Activated T-cell treated with anti-CD3 and anti-CD28 coated beads, Interleukin-2, amount 50 U/mL, for 72 hours (primary cell): ENCODE results near the gene ANKMY2. TPM values are rescaled to one million over a fixed set of nuclear protein-coding genes. Genes with fewer than 3 reads are reported as not detected.

Source experiments
- ATAC-seq, 2 donors: fragments of 150-1000 bp; cut with Tn5 transposase; replicated peaks in 1 of 2; 2 replicates each; pipeline ENCODE4 v1.10.0; 2021; ENCODE audit warnings: moderate library complexity in 2 of 2, mild to moderate bottlenecking in 1 of 2
- DNase-seq, 2 donors: peaks; one replicate each; pipeline ENCODE4 v3.0.0; 2021 to 2022; ENCODE audit warnings: mixed read lengths in 1 of 2
- H3K27ac Mint-ChIP-seq: one replicate; pipeline ENCODE4 v1.8.0; 2022; ENCODE audit warnings: mild to moderate bottlenecking, moderate library complexity, mixed read lengths
- H3K27me3 Mint-ChIP-seq: one replicate; pipeline ENCODE4 v1.8.0; 2022; ENCODE audit warnings: low read depth, mixed read lengths
- H3K36me3 Mint-ChIP-seq, 2 donors: one replicate each; pipeline ENCODE4 v1.8.0; 2022; ENCODE audit warnings: mixed read lengths in 2 of 2, mild to moderate bottlenecking in 1 of 2; ENCODE audit not compliant: insufficient read depth in 2 of 2
- H3K4me1 Mint-ChIP-seq: one replicate; pipeline ENCODE4 v1.8.0; 2022; ENCODE audit warnings: low read depth, mixed read lengths
- H3K4me3 Mint-ChIP-seq, 2 donors: one replicate each; pipeline ENCODE4 v1.8.0; 2022; ENCODE audit warnings: mild to moderate bottlenecking in 2 of 2, mixed read lengths in 2 of 2, moderate library complexity in 2 of 2
- H3K9me3 Mint-ChIP-seq, 2 donors: one replicate each; pipeline ENCODE4 v1.8.0; 2022; ENCODE audit warnings: mixed read lengths in 2 of 2
- total RNA-seq, 2 donors: library from RNA; stranded (reverse); gene quantifications; one replicate each; pipeline ENCODE4 v1.2.3, GENCODE V29; 2022

Gene ANKMY2
- total RNA-seq, 2 donors from 2014 or later = 11.0 to 11.9 TPM

DNA sequence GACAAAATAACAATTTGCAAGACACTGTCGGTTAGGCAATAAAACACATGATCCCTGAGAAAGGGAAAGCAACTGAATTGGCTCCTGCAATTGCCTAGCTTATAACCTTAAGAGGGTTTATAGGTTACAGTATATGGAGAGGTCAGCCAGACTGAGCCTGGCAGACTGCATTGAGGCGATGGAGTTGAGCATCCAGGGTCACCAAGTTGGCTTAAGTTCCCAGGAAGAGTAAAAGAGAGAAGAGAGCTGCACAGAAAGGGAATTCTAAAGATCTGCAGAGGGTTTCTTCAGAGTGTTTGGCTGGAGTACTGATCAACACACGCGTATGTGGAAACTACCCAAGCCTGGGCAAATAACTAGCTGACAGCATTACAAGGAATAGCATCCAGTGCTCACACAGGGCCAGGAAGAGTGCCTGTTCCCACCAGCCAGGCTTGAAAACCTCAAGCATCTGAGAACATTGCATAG is 11.2 kb downstream of the ANKMY2 start:
- H3K4me1 Mint-ChIP-seq = no peaks in the 10 kb centered on the region
- H3K9me3 Mint-ChIP-seq = no peaks in the 10 kb centered on the region
- H3K27ac Mint-ChIP-seq = no peak overlapping the region

GRCh38 chr7:16630654-16631053 is 14.9 kb downstream of the ANKMY2 start:
- Mint-ChIP-seq H3K4me1 (no peaks in the 10 kb centered on the region), H3K27ac (no peak overlapping the region), H3K36me3 (peaks cover 1 to 2% of the 10 kb centered on the region in 2 donors), H3K27me3 (no peaks in the 10 kb centered on the region), H3K4me3 (no peak overlapping the region), H3K9me3 (no peaks in the 10 kb centered on the region)
- DNase-seq (no peak), ATAC-seq (no peak)

More for the DNA sequence above, 11.2 kb downstream of the ANKMY2 start:
- Mint-ChIP-seq H3K4me3 (no peak overlapping the region), H3K36me3 (peaks cover 2 to 4% of the 10 kb centered on the region in 2 donors), H3K27me3 (no peaks in the 10 kb centered on the region)
- DNase-seq = no peak
- ATAC-seq = no peak

- Mint-ChIP-seq H3K4me3 (no peak overlapping the region), H3K9me3 (no peaks in the 10 kb centered on the region), H3K36me3 (peaks cover 2 to 4% of the 10 kb centered on the region in 2 donors), H3K27me3 (no peaks in the 10 kb centered on the region), H3K4me1 (no peaks in the 10 kb centered on the region), H3K27ac (no peak overlapping the region)
- no peak for DNase-seq
- no peak for ATAC-seq
Observed at GRCh38 chr7:16627236-16627635, 18.3 kb downstream of the ANKMY2 start.

DNA sequence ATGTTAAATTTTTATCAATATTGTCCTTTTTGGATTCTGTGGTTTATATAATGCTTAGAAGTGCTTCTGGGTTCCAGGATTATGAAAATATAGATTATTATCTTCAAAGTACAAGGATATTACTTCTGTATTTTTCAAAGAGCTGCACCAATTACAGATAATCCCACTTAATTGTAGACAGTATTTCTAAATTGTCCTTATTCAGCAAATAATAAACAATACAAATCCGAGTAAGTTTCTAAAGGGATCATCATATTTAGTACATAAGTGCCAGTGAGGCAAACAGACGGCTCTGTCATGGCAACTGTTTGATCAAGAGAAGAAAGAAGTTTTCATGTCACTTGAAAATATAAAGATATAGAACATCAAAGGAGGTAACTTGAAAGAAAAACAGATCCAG is 19.2 kb downstream of the ANKMY2 start:
- H3K4me1 Mint-ChIP-seq = no peaks in the 10 kb centered on the region
- H3K4me3 Mint-ChIP-seq = no peak overlapping the region
- no peaks in the 10 kb centered on the region for H3K27me3 Mint-ChIP-seq
- DNase-seq (no peak), ATAC-seq (no peak)
- H3K9me3 Mint-ChIP-seq = no peaks in the 10 kb centered on the region
- H3K36me3 Mint-ChIP-seq = peaks cover 2 to 4% of the 10 kb centered on the region in 2 donors
- no peak overlapping the region for H3K27ac Mint-ChIP-seq

DNA sequence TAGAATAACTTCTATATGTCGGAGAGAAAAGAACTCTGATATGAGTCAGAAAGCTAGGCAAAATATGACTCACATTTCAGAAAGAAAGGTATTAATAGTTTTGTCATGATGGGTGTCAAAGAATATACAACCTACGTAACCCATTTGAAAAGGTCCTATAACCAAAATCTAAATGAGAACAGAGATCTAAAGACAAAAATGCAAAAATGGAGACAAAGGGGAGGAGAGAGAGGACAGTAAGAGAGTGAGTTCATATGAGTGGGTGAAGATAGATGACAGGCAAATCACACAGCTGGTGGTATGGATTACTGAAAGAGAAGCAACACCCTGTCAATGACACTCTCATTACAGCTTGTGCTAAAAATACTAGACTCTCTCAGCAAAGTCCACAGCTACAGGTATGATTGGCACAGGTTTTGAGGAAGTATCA is 25.6 kb downstream of the ANKMY2 start:
- ATAC-seq = peak; percentile 99

GRCh38 chr7:16616542-16616941 is 29.0 kb downstream of the ANKMY2 start:
- H3K9me3 Mint-ChIP-seq = no peaks in the 10 kb centered on the region
- DNase-seq (no peak), ATAC-seq (no peak)
- no peak overlapping the region for H3K4me3 Mint-ChIP-seq
- no peak overlapping the region for H3K27ac Mint-ChIP-seq
- peaks cover 29% of the 10 kb centered on the region for H3K4me1 Mint-ChIP-seq
- H3K27me3 Mint-ChIP-seq = no peaks in the 10 kb centered on the region
- peaks cover 1 to 2% of the 10 kb centered on the region in 2 donors for H3K36me3 Mint-ChIP-seq

More for the DNA sequence above, 25.6 kb downstream of the ANKMY2 start:
- H3K27ac Mint-ChIP-seq = peak overlapping the region; percentile 75
- H3K27me3 Mint-ChIP-seq = no peaks in the 10 kb centered on the region
- peak overlapping the region; percentile 3 to 63 for H3K4me3 Mint-ChIP-seq
- H3K4me1 Mint-ChIP-seq = peaks cover 24% of the 10 kb centered on the region
- peaks cover 4 to 5% of the 10 kb centered on the region in 2 donors for H3K36me3 Mint-ChIP-seq
- no peaks in the 10 kb centered on the region for H3K9me3 Mint-ChIP-seq
- peak; percentile 19 to 34 for DNase-seq

GRCh38 chr7:16616122-16616521 is 29.4 kb downstream of the ANKMY2 start:
- Mint-ChIP-seq H3K9me3 (no peaks in the 10 kb centered on the region), H3K27ac (no peak overlapping the region), H3K4me1 (peaks cover 29% of the 10 kb centered on the region), H3K36me3 (peaks cover 1 to 2% of the 10 kb centered on the region in 2 donors), H3K27me3 (no peaks in the 10 kb centered on the region), H3K4me3 (no peak overlapping the region)
- DNase-seq = no peak
- no peak for ATAC-seq

GRCh38 chr7:16615228-16615627 is 30.3 kb downstream of the ANKMY2 start:
- Mint-ChIP-seq H3K4me3 (no peak overlapping the region), H3K27ac (no peak overlapping the region), H3K9me3 (no peaks in the 10 kb centered on the region), H3K27me3 (no peaks in the 10 kb centered on the region), H3K4me1 (peaks cover 20% of the 10 kb centered on the region), H3K36me3 (peaks cover 1 to 2% of the 10 kb centered on the region in 2 donors)
- no peak for ATAC-seq
- no peak for DNase-seq

DNA sequence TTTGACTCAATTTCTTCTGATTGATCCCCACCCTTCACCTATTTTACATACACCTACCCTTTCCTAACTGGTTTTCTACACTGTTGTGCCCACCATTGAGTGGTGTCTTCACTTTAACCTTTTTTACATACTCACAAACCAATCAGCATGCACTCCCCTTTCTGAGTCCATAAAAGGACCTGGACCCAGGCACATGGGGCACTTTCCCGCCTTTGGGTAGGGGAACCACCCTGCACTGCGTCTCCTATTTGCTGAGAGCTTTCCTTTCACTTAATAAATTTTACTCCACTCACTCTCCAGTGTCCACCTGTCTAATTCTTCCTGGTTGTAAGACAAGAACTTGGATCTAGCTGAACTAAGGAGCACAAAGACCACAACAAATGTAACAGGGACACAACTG is 33.8 kb downstream of the ANKMY2 start:
- Mint-ChIP-seq H3K4me3 (no peak overlapping the region), H3K27me3 (no peaks in the 10 kb centered on the region), H3K4me1 (peaks cover 5% of the 10 kb centered on the region), H3K36me3 (no peaks in the 10 kb centered on the region), H3K27ac (no peak overlapping the region), H3K9me3 (no peaks in the 10 kb centered on the region)
- DNase-seq = no peak
- no peak for ATAC-seq

- DNase-seq = no peak
- H3K4me1 Mint-ChIP-seq = peaks cover 5% of the 10 kb centered on the region
- H3K27ac Mint-ChIP-seq = no peak overlapping the region
- no peak for ATAC-seq
- no peaks in the 10 kb centered on the region for H3K9me3 Mint-ChIP-seq
- H3K4me3 Mint-ChIP-seq = no peak overlapping the region
- H3K36me3 Mint-ChIP-seq = no peaks in the 10 kb centered on the region
- H3K27me3 Mint-ChIP-seq = no peaks in the 10 kb centered on the region
Observed at GRCh38 chr7:16609842-16610450, 35.6 kb downstream of the ANKMY2 start.

- H3K9me3 Mint-ChIP-seq = no peaks in the 10 kb centered on the region
- peaks cover 2% of the 10 kb centered on the region for H3K4me1 Mint-ChIP-seq
- ATAC-seq = no peak
- H3K4me3 Mint-ChIP-seq = no peak overlapping the region
- H3K27ac Mint-ChIP-seq = no peak overlapping the region
- no peaks in the 10 kb centered on the region for H3K27me3 Mint-ChIP-seq
- peaks cover 0 to 2% of the 10 kb centered on the region in 2 donors for H3K36me3 Mint-ChIP-seq
- DNase-seq = no peak
Observed at GRCh38 chr7:16606704-16607103, 38.9 kb downstream of the ANKMY2 start.

DNA sequence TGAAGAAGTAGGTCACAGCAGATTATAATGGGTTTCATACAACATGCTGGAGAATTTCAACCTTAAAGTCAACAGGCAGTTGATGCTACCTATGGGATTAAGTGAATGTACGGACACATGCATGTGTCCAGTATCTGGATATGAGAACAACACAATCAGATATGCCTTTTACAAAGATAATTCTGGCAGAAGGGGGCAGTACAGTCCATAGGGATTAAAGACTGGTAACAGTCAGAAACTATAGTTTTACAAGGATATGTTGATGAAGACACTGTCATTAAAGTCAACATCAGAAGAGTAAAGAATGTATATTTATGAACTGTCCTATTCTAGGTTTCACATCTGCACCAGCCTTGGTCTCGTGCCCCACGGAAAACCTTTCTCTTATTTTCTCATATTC is 41.5 kb downstream of the ANKMY2 start:
- ATAC-seq = no peak
- H3K27me3 Mint-ChIP-seq = no peaks in the 10 kb centered on the region
- no peak overlapping the region for H3K4me3 Mint-ChIP-seq
- peaks cover 2% of the 10 kb centered on the region in 2 donors for H3K36me3 Mint-ChIP-seq
- DNase-seq = no peak
- no peaks in the 10 kb centered on the region for H3K4me1 Mint-ChIP-seq
- no peak overlapping the region for H3K27ac Mint-ChIP-seq
- H3K9me3 Mint-ChIP-seq = no peaks in the 10 kb centered on the region

DNA sequence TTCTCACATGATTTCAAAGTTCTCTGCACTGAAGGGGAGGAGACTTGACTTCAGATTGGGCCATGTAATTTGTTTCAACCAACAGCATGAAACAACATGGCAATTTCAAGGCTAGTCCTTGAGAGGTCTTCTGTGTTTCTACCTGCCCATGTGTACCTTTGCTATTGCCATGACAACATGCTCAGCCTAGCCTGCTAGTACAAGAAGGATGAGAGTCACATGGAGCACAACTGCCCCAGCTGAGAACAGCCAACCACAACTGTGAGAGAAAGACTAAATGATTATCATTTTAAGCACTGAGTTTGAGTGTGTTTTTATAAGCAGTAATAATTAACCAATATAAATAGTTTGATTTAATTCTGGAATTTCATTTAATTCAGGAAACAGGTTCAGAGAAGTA is 41.9 kb downstream of the ANKMY2 start:
- no peak overlapping the region for H3K27ac Mint-ChIP-seq
- ATAC-seq = no peak

DNA sequence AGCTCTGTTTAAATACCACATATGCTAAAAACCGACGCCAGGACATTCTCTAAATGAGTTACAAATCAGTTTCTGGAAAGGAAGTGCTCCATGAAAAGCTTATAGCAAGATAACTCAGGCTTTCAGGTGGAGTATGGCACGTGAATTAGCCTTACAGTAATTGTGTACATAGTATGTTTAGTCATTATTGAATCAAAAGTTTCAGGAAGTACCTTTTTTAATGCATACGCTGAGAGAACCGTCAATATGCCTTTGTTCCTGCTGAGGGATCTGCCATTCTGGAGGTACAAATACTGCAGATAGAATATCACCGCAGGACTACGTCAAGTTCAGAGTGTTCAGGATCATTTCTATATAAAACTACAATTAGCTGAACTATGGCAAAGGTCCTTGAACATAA is 45.7 kb downstream of the ANKMY2 start:
- Mint-ChIP-seq H3K27me3 (no peaks in the 10 kb centered on the region), H3K4me3 (no peak overlapping the region), H3K9me3 (no peaks in the 10 kb centered on the region), H3K4me1 (no peaks in the 10 kb centered on the region), H3K36me3 (peaks cover 2% of the 10 kb centered on the region in 2 donors), H3K27ac (no peak overlapping the region)
- no peak for ATAC-seq
- DNase-seq = no peak

More for the DNA sequence above, 41.9 kb downstream of the ANKMY2 start:
- peaks cover 2% of the 10 kb centered on the region in 2 donors for H3K36me3 Mint-ChIP-seq
- H3K4me1 Mint-ChIP-seq = no peaks in the 10 kb centered on the region
- no peak for DNase-seq
- H3K9me3 Mint-ChIP-seq = no peaks in the 10 kb centered on the region
- H3K27me3 Mint-ChIP-seq = no peaks in the 10 kb centered on the region
- H3K4me3 Mint-ChIP-seq = no peak overlapping the region
